Bronchial epithelial cell (primary cell): ENCODE data around the gene RADX. TPM values are rescaled to one million over a fixed set of nuclear protein-coding genes. Genes with fewer than 3 reads are reported as not detected.

ENCODE experiments used
- DNase-seq: peaks from one replicate; pipeline ENCODE4 v3.0.0-alpha.2; 2010; ENCODE audit warnings: low read depth
- FAIRE-seq: peaks from 2 replicates; lab custom pipeline; 2011; peaks lifted over from hg19 to GRCh38; lab: Jason Lieb, UNC
- H3K27me3 ChIP-seq: 2 replicates; pipeline ENCODE4 v1.5.1; 2011; ENCODE audit warnings: low read length; ENCODE audit not compliant: control insufficient read depth, insufficient read depth
- H3K36me3 ChIP-seq: 2 replicates; pipeline ENCODE4 v1.5.1; 2011; ENCODE audit warnings: low read length; ENCODE audit not compliant: control insufficient read depth, insufficient read depth
- H3K4me3 ChIP-seq: 2 replicates; pipeline ENCODE4 v1.5.1; 2011; ENCODE audit warnings: mild to moderate bottlenecking, low read depth, low read length, control low read depth
- CTCF ChIP-seq: IDR thresholded peaks from 2 replicates; pipeline ENCODE4 v1.5.1; 2011; ENCODE audit warnings: mild to moderate bottlenecking, moderate library complexity, low read length, control low read depth, inconsistent platforms; ENCODE audit not compliant: insufficient read depth, severe bottlenecking
- total RNA-seq: library from RNA; depleted of rRNA; stranded (reverse); fragments of >200 nt; gene quantifications from 2 replicates; pipeline ENCODE4 v1.2.1, GENCODE V29; 2014

The RADX gene
- total RNA-seq, 1 donor from 2014 or later, result 2.4 TPM

DNA sequence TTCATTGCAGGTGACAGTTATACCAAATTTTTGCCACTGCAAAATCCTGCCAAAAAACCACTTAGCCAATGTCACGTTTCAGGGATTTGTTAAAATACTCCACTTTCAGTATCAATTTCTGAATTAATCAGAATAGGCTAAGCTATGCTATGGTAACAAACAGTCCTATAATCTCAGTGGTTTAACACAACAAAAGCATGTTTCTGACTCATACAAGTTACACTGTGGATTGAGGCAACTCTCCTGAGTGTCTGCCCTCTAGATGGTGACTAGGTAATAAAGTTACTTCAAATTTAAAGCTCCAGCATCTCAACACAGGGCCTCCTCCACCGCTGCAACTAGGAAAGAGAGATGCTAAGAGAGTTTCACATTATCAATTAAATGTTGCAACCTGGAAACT is 23.0 kb upstream of the RADX start:
- Histone ChIP-seq H3K27me3 (no peaks in the 10 kb centered on the region), H3K4me3 (no peak overlapping the region), H3K36me3 (no peaks in the 10 kb centered on the region)
- TF ChIP-seq CTCF, result no peak
- DNase-seq, result peak; percentile 31
- FAIRE-seq, result no peak

DNA sequence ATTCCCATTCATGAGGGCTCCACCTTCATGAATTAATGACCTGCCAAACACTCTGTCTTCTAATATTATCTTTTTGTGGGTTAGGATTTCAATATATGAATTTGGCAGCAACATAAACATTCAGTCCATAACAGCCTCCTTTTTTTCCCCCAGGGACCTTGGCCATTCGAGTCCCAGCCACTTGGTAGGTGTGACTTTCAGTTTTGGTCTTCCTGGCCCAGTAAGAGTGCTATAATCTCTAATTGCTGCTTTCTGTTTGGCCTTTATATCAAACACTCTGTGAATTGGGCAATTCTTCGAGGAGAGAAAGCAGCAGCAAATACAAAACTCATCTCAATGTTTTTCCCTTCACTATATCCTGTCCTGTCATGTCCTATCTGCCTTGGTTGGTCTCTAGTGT is 12.4 kb upstream of the RADX start:
- no peak for FAIRE-seq
- no peak for TF ChIP-seq CTCF
- H3K4me3 ChIP-seq, result no peak overlapping the region

GRCh38 chrX:106606571-106606970 is 5.2 kb upstream of the RADX start:
- peak; percentile 74 for DNase-seq
- Histone ChIP-seq H3K36me3 (no peaks in the 10 kb centered on the region), H3K4me3 (no peak overlapping the region), H3K27me3 (no peaks in the 10 kb centered on the region)
- TF ChIP-seq CTCF, result no peak
- no peak for FAIRE-seq

More for the DNA sequence above, 12.4 kb upstream of the RADX start:
- Histone ChIP-seq H3K27me3 (no peaks in the 10 kb centered on the region), H3K36me3 (no peaks in the 10 kb centered on the region)
- no peak for DNase-seq

- FAIRE-seq (no peak), DNase-seq (peak; percentile 34)
- no peak for TF ChIP-seq CTCF
Measured at GRCh38 chrX:106608016-106608415, 3.8 kb upstream of the RADX start.

GRCh38 chrX:106611317-106611678 is 480 bp upstream of the RADX start:
- Histone ChIP-seq H3K36me3 (no peaks in the 10 kb centered on the region), H3K27me3 (no peaks in the 10 kb centered on the region), H3K4me3 (peak overlapping the region; percentile 57)
- no peak for FAIRE-seq
- TF ChIP-seq CTCF, result no peak
- no peak for DNase-seq

More at GRCh38 chrX:106608016-106608415, 3.8 kb upstream of the RADX start:
- Histone ChIP-seq H3K27me3 (no peaks in the 10 kb centered on the region), H3K36me3 (no peaks in the 10 kb centered on the region), H3K4me3 (no peak overlapping the region)

DNA sequence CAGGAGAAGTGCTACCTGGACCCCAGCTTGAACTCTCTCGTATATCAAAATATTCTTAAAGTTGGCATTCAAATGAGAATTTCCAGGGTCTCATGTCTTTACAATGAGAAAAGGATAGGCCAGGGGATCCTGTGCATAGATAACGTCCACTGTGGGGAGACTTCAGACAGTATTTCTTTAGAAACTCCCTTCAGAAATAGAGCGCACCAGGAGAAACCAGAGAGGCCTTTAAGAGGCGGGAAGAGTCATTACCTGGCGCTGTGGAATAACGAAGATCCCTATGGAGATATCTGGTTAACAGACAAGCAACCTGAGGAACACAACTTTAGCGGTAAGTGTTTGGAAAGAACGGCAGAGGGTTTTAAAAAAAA is 600 bp downstream of the RADX start:
- FAIRE-seq, result no peak
- peak; percentile 41 for DNase-seq
- no peaks in the 10 kb centered on the region for H3K27me3 ChIP-seq
- no peak for TF ChIP-seq CTCF
- no peaks in the 10 kb centered on the region for H3K36me3 ChIP-seq
- peak overlapping the region; percentile 57 for H3K4me3 ChIP-seq
